Measurements from ENCODE around the gene MVB12B. TPM values are rescaled to one million over a fixed set of nuclear protein-coding genes. Genes with fewer than 3 reads are reported as not detected.

The MVB12B gene
- total RNA-seq, 4 donors from 2014 or later = 27.2 to 36.9 (median 33.2) TPM

DNA sequence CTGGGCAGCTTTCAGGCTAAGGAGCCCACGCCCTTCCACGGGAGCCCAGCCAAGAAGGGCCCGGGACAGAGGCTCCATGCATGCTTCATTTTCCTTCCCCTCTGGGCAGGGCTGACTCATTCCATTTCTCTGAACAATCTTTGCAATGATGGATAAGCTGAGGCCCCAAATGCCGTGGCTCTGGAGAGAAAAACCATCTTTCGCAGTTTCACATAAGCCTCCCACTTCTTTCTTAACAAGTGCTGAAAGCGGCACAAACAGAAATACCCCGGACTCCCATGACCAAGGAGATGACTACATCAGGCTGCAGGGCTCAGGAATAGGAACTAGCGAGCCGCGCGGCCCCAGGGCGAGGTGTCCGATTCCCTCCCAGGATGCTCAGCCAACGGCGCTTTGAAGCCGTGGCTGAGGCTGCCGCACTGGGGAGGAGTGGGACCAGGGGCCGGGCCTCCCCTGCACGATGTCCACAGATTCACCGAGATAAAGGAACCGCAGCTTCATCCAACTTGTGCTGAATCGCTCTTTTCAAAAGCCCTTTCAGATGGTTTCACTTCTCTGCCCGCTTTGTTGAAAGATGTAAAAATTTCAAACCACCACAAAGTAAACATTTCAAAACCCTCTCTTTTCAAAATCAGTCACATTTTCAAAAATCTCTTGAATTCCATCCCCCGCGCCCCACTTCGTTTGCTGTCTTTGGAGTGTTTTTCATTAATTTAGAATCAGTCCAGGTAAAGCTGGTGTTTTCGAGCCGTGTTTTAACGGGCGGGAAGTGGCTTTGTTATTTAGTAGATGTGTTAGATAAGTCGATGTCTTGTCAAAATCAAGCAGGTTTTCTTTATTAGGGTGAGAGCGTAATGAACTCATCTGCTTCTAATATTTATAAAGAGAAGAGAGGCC is 190.6 kb downstream of the MVB12B start:
- 8% methylated on average over 32 of the region's 32 CpGs for WGBS, 2 donors
- DNase-seq (ENCODE audit: low spot score in 2 of 2) = peak; percentile 46 to 49
- Histone ChIP-seq H3K9me3 (no peaks in the 10 kb centered on the region), H3K36me3 (no peaks in the 10 kb centered on the region), H3K4me3 (peak overlapping the region; percentile 18 to 54 (median 33)), H3K27me3 (peaks cover 0 to 62% of the 10 kb centered on the region in 2 donors), H3K27ac (peak overlapping the region; percentile 61 to 93 (median 78)), H3K4me1 (peaks cover 0 to 50% (median 16%) of the 10 kb centered on the region in 4 donors)
- TF ChIP-seq EP300 (IDR thresholded peaks at IDR 0.05) (peak in 1 of 2 donors; percentile 80), POLR2A (IDR thresholded peaks at IDR 0.05) (peak in 1 of 2 donors; percentile 29)
- TF ChIP-seq, protein P1, sequence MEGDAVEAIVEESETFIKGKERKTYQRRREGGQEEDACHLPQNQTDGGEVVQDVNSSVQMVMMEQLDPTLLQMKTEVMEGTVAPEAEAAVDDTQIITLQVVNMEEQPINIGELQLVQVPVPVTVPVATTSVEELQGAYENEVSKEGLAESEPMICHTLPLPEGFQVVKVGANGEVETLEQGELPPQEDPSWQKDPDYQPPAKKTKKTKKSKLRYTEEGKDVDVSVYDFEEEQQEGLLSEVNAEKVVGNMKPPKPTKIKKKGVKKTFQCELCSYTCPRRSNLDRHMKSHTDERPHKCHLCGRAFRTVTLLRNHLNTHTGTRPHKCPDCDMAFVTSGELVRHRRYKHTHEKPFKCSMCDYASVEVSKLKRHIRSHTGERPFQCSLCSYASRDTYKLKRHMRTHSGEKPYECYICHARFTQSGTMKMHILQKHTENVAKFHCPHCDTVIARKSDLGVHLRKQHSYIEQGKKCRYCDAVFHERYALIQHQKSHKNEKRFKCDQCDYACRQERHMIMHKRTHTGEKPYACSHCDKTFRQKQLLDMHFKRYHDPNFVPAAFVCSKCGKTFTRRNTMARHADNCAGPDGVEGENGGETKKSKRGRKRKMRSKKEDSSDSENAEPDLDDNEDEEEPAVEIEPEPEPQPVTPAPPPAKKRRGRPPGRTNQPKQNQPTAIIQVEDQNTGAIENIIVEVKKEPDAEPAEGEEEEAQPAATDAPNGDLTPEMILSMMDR (IDR thresholded peaks at IDR 0.05) = no peak

- TF ChIP-seq EP300 (IDR thresholded peaks at IDR 0.05) (no peak), POLR2A (IDR thresholded peaks at IDR 0.05) (no peak)
- TF ChIP-seq, protein P1 (IDR thresholded peaks at IDR 0.05) = no peak
- peaks cover 0 to 57% (median 17%) of the 10 kb centered on the region in 4 donors for H3K4me1 ChIP-seq
These were observed 191.3 kb downstream of the MVB12B start for GRCh38 chr9:126517833-126518356.

DNA sequence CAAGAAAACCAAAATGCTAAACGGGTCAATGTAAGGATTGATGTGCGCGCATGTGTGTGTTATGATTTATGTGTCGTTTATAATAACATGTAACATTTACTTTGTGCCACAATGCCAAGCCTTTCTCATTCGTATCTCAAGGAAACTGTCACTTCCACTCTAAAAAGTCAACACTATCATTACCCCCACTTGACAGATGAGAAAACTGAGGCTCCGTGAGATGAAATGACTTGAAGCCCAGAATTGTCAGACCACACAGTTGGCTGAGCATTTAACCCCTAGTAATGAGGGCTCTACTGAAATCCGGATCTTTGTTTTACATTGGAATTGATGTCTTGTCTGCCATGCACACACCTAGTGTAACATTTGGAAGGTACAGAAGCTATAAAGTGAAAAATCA is 192.1 kb downstream of the MVB12B start:
- Histone ChIP-seq H3K9me3 (no peaks in the 10 kb centered on the region), H3K27ac (no peak overlapping the region), H3K4me1 (peaks cover 0 to 62% (median 22%) of the 10 kb centered on the region in 4 donors), H3K4me3 (no peak overlapping the region), H3K36me3 (no peaks in the 10 kb centered on the region), H3K27me3 (peaks cover 0 to 60% of the 10 kb centered on the region in 2 donors)
- TF ChIP-seq, protein P1 (IDR thresholded peaks at IDR 0.05) = no peak
- TF ChIP-seq EP300 (IDR thresholded peaks at IDR 0.05) (no peak), POLR2A (IDR thresholded peaks at IDR 0.05) (no peak)
- DNase-seq (ENCODE audit: low spot score in 2 of 2) = no peak
- 79 to 86% methylated on average over 7 of the region's 7 CpGs for WGBS, 2 donors

More at GRCh38 chr9:126517833-126518356, 191.3 kb downstream of the MVB12B start:
- 35% methylated on average over 9 of the region's 9 CpGs for WGBS, 2 donors
- peak overlapping the region; percentile 61 to 93 (median 78) for H3K27ac ChIP-seq
- no peak for DNase-seq (ENCODE audit: low spot score in 2 of 2)
- H3K27me3 ChIP-seq = peaks cover 0 to 65% of the 10 kb centered on the region in 2 donors
- no peaks in the 10 kb centered on the region for H3K36me3 ChIP-seq
- no peaks in the 10 kb centered on the region for H3K9me3 ChIP-seq
- H3K4me3 ChIP-seq = peak overlapping the region in 3 of 4 donors; percentile 18 to 54 (median 41)

- 78 to 91% methylated on average over 17 to 19 of the region's 22 CpGs for WGBS, 2 donors
- peaks cover 0 to 58% (median 17%) of the 10 kb centered on the region in 4 donors for H3K4me1 ChIP-seq
- no peaks in the 10 kb centered on the region for H3K36me3 ChIP-seq
- no peak for DNase-seq (ENCODE audit: low spot score in 2 of 2)
- TF ChIP-seq POLR2A (IDR thresholded peaks at IDR 0.05) (no peak), EP300 (IDR thresholded peaks at IDR 0.05) (no peak)
- TF ChIP-seq, protein P1 (IDR thresholded peaks at IDR 0.05) = no peak
- no peaks in the 10 kb centered on the region for H3K9me3 ChIP-seq
- no peak overlapping the region for H3K27ac ChIP-seq
- no peak overlapping the region for H3K4me3 ChIP-seq
- peaks cover 0 to 54% of the 10 kb centered on the region in 2 donors for H3K27me3 ChIP-seq
These were observed 193.2 kb downstream of the MVB12B start for GRCh38 chr9:126519660-126520420.

Data from tibial nerve (tissue), 4 donors.